AG10803 (cell line): Measurements from ENCODE around the gene NFYB.
"Not testable (repeated sequence)": the region's sequence is repeated elsewhere in the genome, so short reads cannot be mapped to it uniquely, and the experiment has no call there.

Experiments
- DNase-seq: peaks from one replicate; pipeline ENCODE4 v3.0.0; 2010; ENCODE audit warnings: low read depth
- H3K4me3 ChIP-seq: 2 replicates; pipeline ENCODE4 v1.5.1; 2011; ENCODE audit warnings: mild to moderate bottlenecking, low read length, control low read depth
- CTCF ChIP-seq: conservative IDR thresholded peaks from 2 replicates; pipeline ENCODE4 v1.5.1; 2011; ENCODE audit warnings: mild to moderate bottlenecking, low read length, control low read depth, inconsistent platforms

NFYB gene

GRCh38 chr12:104115587-104115975 is 22.4 kb downstream of the NFYB start:
- peak; percentile 30 for DNase-seq
- no peak for TF ChIP-seq CTCF
- H3K4me3 ChIP-seq = no peak overlapping the region

DNA sequence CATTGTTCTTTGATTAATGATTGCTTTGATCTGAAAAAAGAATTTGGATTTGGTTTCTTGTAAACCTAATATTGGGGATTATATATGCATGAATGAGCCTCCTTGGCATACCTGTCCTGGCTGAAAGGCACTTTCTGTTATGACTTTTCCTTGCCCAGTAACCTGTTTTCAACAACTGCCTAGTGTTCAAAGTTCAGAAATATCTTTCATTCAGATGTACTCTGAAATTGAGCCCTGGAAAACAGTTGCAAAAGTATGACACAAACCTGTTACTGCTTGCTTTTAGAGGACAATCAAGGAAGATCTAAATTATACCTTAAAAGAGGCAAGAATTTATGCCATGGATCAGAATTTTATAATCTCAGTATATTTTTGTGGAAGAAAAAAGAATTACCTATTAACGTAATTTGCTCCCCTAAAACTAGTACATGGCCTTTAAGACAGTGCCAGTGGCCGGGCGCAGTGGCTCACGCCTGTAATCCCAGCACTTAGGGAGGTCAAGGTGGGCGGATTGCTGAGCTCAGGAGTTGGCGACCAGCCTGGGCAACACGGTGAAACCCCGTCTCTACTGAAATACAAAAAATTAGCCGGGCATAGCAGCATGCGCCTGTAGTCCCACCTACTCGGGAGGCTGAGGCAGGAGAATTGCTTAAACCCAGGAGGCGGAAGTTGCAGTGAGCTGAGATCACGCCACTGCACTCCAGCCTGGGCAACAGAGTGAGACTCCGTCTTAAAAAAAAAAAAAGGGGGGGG is 23.0 kb downstream of the NFYB start:
- not testable (repeated sequence) for H3K4me3 ChIP-seq, DNase-seq

GRCh38 chr12:104109446-104110271 is 28.4 kb downstream of the NFYB start:
- TF ChIP-seq CTCF = no peak
- H3K4me3 ChIP-seq = no peak overlapping the region
- DNase-seq = no peak

- peak; percentile 98 for TF ChIP-seq CTCF
- peak; percentile 79 for DNase-seq
- no peak overlapping the region for H3K4me3 ChIP-seq
Measured at GRCh38 chr12:104108755-104109445, 29.1 kb downstream of the NFYB start.

GRCh38 chr12:104106965-104107364 is 31.0 kb downstream of the NFYB start:
- no peak for TF ChIP-seq CTCF
- no peak for DNase-seq
- H3K4me3 ChIP-seq = no peak overlapping the region

GRCh38 chr12:104105461-104105860 is 32.5 kb downstream of the NFYB start:
- no peak overlapping the region for H3K4me3 ChIP-seq
- DNase-seq = no peak
- no peak for TF ChIP-seq CTCF

DNA sequence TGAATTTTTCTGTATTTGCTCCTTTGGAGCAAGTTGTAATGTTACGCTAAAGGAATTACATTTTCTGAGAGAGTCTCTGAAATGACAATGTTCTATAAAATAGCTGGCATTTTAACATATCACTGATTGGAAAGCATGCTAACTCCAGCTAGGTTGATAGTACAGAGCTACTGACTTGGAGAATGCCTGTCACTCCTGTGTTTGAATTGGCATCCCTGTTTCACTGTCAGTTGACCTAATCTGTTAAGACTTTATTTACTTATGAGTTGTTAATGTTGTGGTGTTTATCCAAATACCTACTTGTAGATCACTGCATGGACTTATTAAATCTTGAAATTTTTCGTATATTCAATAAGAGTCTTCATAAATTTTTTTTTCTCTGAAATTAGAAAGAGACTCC is 40.1 kb downstream of the NFYB start:
- no peak overlapping the region for H3K4me3 ChIP-seq
- TF ChIP-seq CTCF = no peak
- no peak for DNase-seq
